HepG2 (cell line): ENCODE results near the gene MAP1B. TPM values are rescaled to one million over a fixed set of nuclear protein-coding genes. Genes with fewer than 3 reads are reported as not detected.

Experiments used
- ATAC-seq: fragments of 200-7000 bp; cut with Tn5 transposase; 3 replicates; pipeline ENCODE4 v1.9.1; 2020; ENCODE audit warnings: mild to moderate bottlenecking, moderate library complexity
- BruUV-seq: library from RNA; stranded (reverse); fragments of 400-500 nt; replicated peaks from 2 replicates; lab custom pipeline; 2021; lab: Mats Ljungman, UMichigan
- CTCF ChIA-PET: fragments of 300-600 bp; formaldehyde crosslinking; extraction: SDS; loops from one replicate; lab custom pipeline; 2021; ENCODE audit warnings: low total read pairs, inconsistent platforms, low intra/inter-chr PET ratio; lab: Yijun Ruan, JAX
- POLR2A ChIA-PET: fragments of 350-600 bp; sonication (Branson Sonifier 250); formaldehyde crosslinking; loops from one replicate; lab custom pipeline; 2020; ENCODE audit warnings: antibody characterized with exemption, inconsistent platforms; lab: Yijun Ruan, JAX
- DNase-seq: peaks from one replicate; pipeline ENCODE4 v3.0.0-alpha.2; 2015; ENCODE audit warnings: low spot score
- FAIRE-seq: peaks from 3 replicates; lab custom pipeline; 2011; peaks lifted over from hg19 to GRCh38; lab: Jason Lieb, UNC
- H2AFZ ChIP-seq: one replicate; pipeline ENCODE4 v1.6.1; 2011; ENCODE audit warnings: low read length, inconsistent platforms
- H3K27ac ChIP-seq: fragments of 300-600 bp; 3 replicates; pipeline ENCODE4 v1.8.0; 2011; ENCODE audit warnings: mixed run types, mild to moderate bottlenecking, mixed read lengths, low read length, inconsistent platforms; ENCODE audit not compliant: insufficient read depth; ENCODE audit errors: extremely low read length
- H3K27me3 ChIP-seq, 2 experiments: fragments of 200-600 bp in 1 of 2; 2 replicates in 1 of 2; 3 replicates in 1 of 2; pipeline versions ENCODE4 v1.6.0 to v1.8.0; 2011; ENCODE audit warnings: low read length in 2 of 2, mild to moderate bottlenecking in 2 of 2, moderate library complexity in 2 of 2, inconsistent platforms in 1 of 2; ENCODE audit not compliant: insufficient read depth in 2 of 2, control insufficient read depth in 1 of 2
- H3K36me3 ChIP-seq, 2 experiments: fragments of 200-600 bp in 1 of 2; replicated peaks in 1 of 2; 2 replicates in 1 of 2; 3 replicates in 1 of 2; pipeline versions ENCODE4 v1.5.1 to v1.8.0; 2011; ENCODE audit warnings: low read length in 2 of 2, inconsistent platforms in 1 of 2; ENCODE audit not compliant: insufficient read depth in 2 of 2, control insufficient read depth in 1 of 2
- H3K4me1 ChIP-seq: 2 replicates; pipeline ENCODE4 v1.5.1; 2012; ENCODE audit warnings: low read length, inconsistent platforms; ENCODE audit not compliant: insufficient read depth
- H3K4me2 ChIP-seq: 2 replicates; pipeline ENCODE4 v1.6.0; 2011; ENCODE audit warnings: low read depth, low read length, inconsistent platforms
- H3K4me3 ChIP-seq, 3 experiments: fragments of 200-600 bp in 1 of 3; sonication (generic), shearing (Covaris generic) in 1 of 3; replicated peaks in 1 of 3; 2 replicates each; pipeline ENCODE4 v1.5.1; 2011 to 2016; ENCODE audit warnings: low read length in 3 of 3, inconsistent platforms in 2 of 3, low read depth in 2 of 3, mild to moderate bottlenecking in 2 of 3, control low read depth in 1 of 3, mixed read lengths in 1 of 3; ENCODE audit not compliant: insufficient read depth in 1 of 3
- H3K79me2 ChIP-seq: one replicate; pipeline ENCODE4 v1.6.1; 2011; ENCODE audit warnings: low read length, inconsistent platforms; ENCODE audit not compliant: insufficient read depth
- H3K9ac ChIP-seq: 2 replicates; pipeline ENCODE4 v1.6.0; 2011; ENCODE audit warnings: mild to moderate bottlenecking, low read depth, low read length, inconsistent platforms; ENCODE audit not compliant: insufficient read depth
- H3K9me3 ChIP-seq: 2 replicates; pipeline ENCODE4 v1.5.1; 2012; ENCODE audit warnings: mild to moderate bottlenecking, low read length
- H4K20me1 ChIP-seq: 2 replicates; pipeline ENCODE4 v1.6.0; 2011; ENCODE audit warnings: inconsistent platforms, mild to moderate bottlenecking, low read length, moderate library complexity; ENCODE audit not compliant: insufficient read depth
- NCOR1 ChIP-seq: fragments of 200-600 bp; sonication (generic); IDR thresholded peaks from 2 replicates; pipeline ENCODE4 v1.7.0; 2017; ENCODE audit warnings: antibody characterized with exemption, low read length, borderline replicate concordance
- SMC3 ChIP-seq: IDR thresholded peaks from 2 replicates; pipeline ENCODE4 v1.6.1; 2011; ENCODE audit warnings: low read length, improper control_type of control experiment
- STAG1 ChIP-seq: sonication (generic); formaldehyde crosslinking; IDR thresholded peaks from 2 replicates; pipeline ENCODE4 v1.4.0; 2020; ENCODE audit warnings: missing genetic modification reagents
- ZSCAN31 ChIP-seq: sonication (generic); formaldehyde crosslinking; IDR thresholded peaks from 2 replicates; pipeline ENCODE4 v1.5.0; 2020; ENCODE audit warnings: low read depth, mild to moderate bottlenecking, missing genetic modification reagents
- WGBS: methylation state at CpG from one replicate; pipeline ENCODE4 v1.1.6; 2017; ENCODE audit warnings: low lambda C conversion rate; 5-methylcytosine and 5-hydroxymethylcytosine counted together
- in situ Hi-C: cut with HindIII; loops from 2 replicates; pipeline ENCODE4 v1.10.0; 2017; ENCODE audit warnings: low pct_unique_long_range_greater_than_20kb; ENCODE audit not compliant: extremely low pct_ligation_motif_present
- intact Hi-C: fragments of 100-400 bp; cut with micrococcal nuclease; formaldehyde crosslinking; loops from one replicate; pipeline ENCODE4 v1.10.0; 2022; ENCODE audit not compliant: unreplicated experiment
- polyA plus RNA-seq, 8 experiments: library from polyadenylated mRNA; depleted of rRNA in 3 of 8; stranded (reverse) in 7 of 8; unstranded in 1 of 8; fragments of >200 nt; fragmentation: Illumina TruSeq in 4 of 8; extraction: Trizol in 4 of 8; gene quantifications; 2 replicates each; pipeline versions ENCODE4 v1.2.1 to v1.2.3, GENCODE V29; 2011 to 2016; ENCODE audit warnings: low read depth in 4 of 8, missing spikeins in 1 of 8, mixed read lengths in 1 of 8; ENCODE audit not compliant: insufficient read depth in 1 of 8
- total RNA-seq, 5 experiments: library from RNA; depleted of rRNA; stranded (reverse); fragments of >200 nt; fragmentation: Illumina TruSeq; extraction: Trizol; gene quantifications; 2 replicates each; pipeline ENCODE4 v1.2.3, GENCODE V29; 2016; ENCODE audit warnings: low read depth in 1 of 5
- TF ChIP-seq, protein P1 (sequence below): sonication (generic); formaldehyde crosslinking; IDR thresholded peaks from 2 replicates; pipeline ENCODE4 v1.5.0; 2020; ENCODE audit warnings: mild to moderate bottlenecking, missing genetic modification reagents, moderate library complexity
- TF ChIP-seq, protein P2 (sequence below): sonication (generic); formaldehyde crosslinking; IDR thresholded peaks from 2 replicates; pipeline ENCODE4 v1.4.0; 2020; ENCODE audit warnings: missing genetic modification reagents

MAP1B gene
- total and polyA plus RNA-seq, 2 of the 13 experiments (the other 11 are each of a cell fraction or from before 2014, with no cell fraction given): 3.3 to 6.2 TPM

DNA sequence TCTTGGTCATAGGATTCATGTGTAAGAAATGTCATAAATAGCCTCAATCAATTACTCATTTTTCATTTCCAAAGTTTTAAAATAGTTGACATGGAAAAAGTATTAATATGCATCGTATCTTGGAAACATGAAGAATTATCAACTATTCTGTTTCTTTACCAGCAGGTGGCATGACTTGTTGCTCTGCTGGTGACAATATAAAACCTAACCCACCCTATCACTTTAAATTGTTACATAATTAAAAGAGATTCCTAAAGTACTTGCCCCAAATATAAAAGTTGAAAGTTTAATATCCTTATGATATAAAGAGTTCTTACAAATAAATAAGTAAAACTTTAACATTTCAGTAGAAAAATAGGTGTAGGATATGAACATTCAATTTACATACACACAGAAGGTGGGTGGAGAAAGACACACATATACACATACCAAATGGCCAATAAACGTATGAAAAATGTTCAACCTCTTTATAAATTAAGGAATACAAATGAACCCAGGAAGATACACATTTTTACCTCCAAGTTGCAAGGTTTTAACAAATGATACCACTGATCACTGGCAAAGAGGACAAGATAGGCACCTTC, 30.6 kb downstream of the MAP1B start:
- ChIA-PET CTCF (interaction anchor here (1.9 to 2.2 kb wide), 2 partner anchors 131 to 170 kb away, joined by 10 to 15 read pairs; no protein-coding TSS in a partner anchor), POLR2A (no interaction called here)
- H4K20me1 ChIP-seq: no peaks in the 10 kb centered on the region
- H3K9me3 ChIP-seq: no peaks in the 10 kb centered on the region
- H3K27ac ChIP-seq: no peak overlapping the region
- intact Hi-C loops: loop anchor here (1.0 to 5.0 kb wide), 3 partner anchors 107 to 170 kb away; no protein-coding TSS in a partner anchor
- no peaks in the 10 kb centered on the region for H3K79me2 ChIP-seq
- no peaks in the 10 kb centered on the region; a peak in 1 of 5 replicates for H3K27me3 ChIP-seq
- DNase-seq (peak; percentile 7), FAIRE-seq (peak; percentile 34), ATAC-seq (no peak)
- TF ChIP-seq STAG1 (CRISPR knock-in tag) (peak; percentile 49), SMC3 (peak; percentile 58), ZSCAN31 (CRISPR knock-in tag) (no peak), NCOR1 (no peak)
- TF ChIP-seq, protein P1, sequence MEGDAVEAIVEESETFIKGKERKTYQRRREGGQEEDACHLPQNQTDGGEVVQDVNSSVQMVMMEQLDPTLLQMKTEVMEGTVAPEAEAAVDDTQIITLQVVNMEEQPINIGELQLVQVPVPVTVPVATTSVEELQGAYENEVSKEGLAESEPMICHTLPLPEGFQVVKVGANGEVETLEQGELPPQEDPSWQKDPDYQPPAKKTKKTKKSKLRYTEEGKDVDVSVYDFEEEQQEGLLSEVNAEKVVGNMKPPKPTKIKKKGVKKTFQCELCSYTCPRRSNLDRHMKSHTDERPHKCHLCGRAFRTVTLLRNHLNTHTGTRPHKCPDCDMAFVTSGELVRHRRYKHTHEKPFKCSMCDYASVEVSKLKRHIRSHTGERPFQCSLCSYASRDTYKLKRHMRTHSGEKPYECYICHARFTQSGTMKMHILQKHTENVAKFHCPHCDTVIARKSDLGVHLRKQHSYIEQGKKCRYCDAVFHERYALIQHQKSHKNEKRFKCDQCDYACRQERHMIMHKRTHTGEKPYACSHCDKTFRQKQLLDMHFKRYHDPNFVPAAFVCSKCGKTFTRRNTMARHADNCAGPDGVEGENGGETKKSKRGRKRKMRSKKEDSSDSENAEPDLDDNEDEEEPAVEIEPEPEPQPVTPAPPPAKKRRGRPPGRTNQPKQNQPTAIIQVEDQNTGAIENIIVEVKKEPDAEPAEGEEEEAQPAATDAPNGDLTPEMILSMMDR (CRISPR knock-in tag): peak; percentile 54
- TF ChIP-seq, protein P2, sequence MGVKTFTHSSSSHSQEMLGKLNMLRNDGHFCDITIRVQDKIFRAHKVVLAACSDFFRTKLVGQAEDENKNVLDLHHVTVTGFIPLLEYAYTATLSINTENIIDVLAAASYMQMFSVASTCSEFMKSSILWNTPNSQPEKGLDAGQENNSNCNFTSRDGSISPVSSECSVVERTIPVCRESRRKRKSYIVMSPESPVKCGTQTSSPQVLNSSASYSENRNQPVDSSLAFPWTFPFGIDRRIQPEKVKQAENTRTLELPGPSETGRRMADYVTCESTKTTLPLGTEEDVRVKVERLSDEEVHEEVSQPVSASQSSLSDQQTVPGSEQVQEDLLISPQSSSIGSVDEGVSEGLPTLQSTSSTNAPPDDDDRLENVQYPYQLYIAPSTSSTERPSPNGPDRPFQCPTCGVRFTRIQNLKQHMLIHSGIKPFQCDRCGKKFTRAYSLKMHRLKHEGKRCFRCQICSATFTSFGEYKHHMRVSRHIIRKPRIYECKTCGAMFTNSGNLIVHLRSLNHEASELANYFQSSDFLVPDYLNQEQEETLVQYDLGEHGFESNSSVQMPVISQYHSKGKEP: no peak
- H3K36me3 ChIP-seq: no peaks in the 10 kb centered on the region
- no peak overlapping the region for H3K4me2 ChIP-seq
- WGBS: 31% methylated on average over 2 of the region's 2 CpGs
- no peak overlapping the region for H2AFZ ChIP-seq
- BruUV-seq: no TSS peak
- no peak overlapping the region for H3K9ac ChIP-seq
- in situ Hi-C loops: loop anchor here (5.0 kb wide), 1 partner anchor 169 kb away; no protein-coding TSS in a partner anchor
- no peaks in the 10 kb centered on the region for H3K4me1 ChIP-seq
- H3K4me3 ChIP-seq: no peak overlapping the region
